Measurements from ENCODE around the gene CYP2W1.

GRCh38 chr7:990352-990932 is 7.5 kb downstream of the CYP2W1 start:
- TF ChIP-seq CTCF (conservative IDR thresholded peaks at IDR 0.05; ENCODE audit: low read depth, low read length) (no peak), EZH2 (IDR thresholded peaks at IDR 0.05; ENCODE audit: low read length, unreplicated experiment) (no peak)

Data from PC-3 (cell line).